Transverse colon (tissue), 4 donors: ENCODE results near the gene ZFPM1.

Source experiments
- EP300 ChIP-seq: sonication (generic); formaldehyde crosslinking; IDR thresholded peaks from one replicate; pipeline ENCODE4 v1.6.1; 2017; ENCODE audit warnings: antibody characterized with exemption, low read depth
- POLR2A ChIP-seq: fragments of 450-650 bp; IDR thresholded peaks from one replicate; pipeline ENCODE4 v1.6.1; 2016; ENCODE audit warnings: antibody characterized with exemption, mild to moderate bottlenecking, moderate library complexity
- POLR2AphosphoS5 ChIP-seq, 3 donors: sonication (generic); formaldehyde crosslinking; IDR thresholded peaks; one replicate each; pipeline ENCODE4 v1.6.1; 2016; ENCODE audit warnings: antibody characterized with exemption in 3 of 3
- TF ChIP-seq, protein P1 (sequence below), 5 experiments: fragments of 200-600 bp in 3 of 5; fragments of 450-650 bp in 2 of 5; sonication (generic) in 3 of 5; IDR thresholded peaks; 1 replicate in 2 of 5; 2 replicates in 3 of 5; pipeline ENCODE4 v1.5.1; 2016 to 2017; ENCODE audit warnings: antibody characterized with exemption in 5 of 5, inconsistent platforms in 3 of 5, mild to moderate bottlenecking in 2 of 5, moderate library complexity in 1 of 5

DNA sequence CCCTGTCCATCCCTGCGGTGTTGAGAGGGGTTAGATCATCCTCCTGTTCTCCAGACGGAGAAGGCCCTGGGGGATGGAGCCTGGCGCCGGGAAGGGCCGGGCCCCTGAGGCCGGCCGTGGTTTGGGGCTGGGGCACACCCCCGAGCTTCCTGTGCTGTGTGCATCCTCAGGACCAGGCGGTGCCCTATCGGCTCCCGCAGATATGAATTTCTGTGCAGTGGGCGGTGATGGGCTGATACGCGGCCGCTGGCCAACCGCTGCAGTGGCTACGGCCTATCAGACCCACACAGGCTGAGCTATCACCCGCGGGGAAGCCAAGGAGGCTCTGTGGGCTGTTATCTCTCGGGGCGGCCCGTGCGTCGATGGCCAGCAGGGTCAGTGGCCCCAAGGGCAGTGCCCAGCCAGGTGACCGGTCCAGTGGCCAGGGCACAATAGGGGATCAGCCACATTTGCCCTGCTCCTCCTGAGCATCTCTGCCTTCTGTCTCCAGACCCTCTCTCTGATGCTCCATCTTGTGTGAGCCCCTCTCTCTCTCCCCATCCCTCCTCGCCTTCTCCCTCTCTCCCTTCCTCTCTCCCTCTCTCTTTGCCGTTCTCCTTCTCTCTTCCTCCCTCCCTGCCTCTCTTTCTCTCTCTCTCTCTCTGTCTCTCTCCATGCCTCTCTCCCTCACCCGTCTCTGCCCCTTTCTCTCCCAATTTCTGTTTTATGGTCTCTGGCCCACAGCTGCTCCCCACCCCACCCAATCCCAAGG, 38.7 kb downstream of the ZFPM1 start:
- TF ChIP-seq, protein P1, sequence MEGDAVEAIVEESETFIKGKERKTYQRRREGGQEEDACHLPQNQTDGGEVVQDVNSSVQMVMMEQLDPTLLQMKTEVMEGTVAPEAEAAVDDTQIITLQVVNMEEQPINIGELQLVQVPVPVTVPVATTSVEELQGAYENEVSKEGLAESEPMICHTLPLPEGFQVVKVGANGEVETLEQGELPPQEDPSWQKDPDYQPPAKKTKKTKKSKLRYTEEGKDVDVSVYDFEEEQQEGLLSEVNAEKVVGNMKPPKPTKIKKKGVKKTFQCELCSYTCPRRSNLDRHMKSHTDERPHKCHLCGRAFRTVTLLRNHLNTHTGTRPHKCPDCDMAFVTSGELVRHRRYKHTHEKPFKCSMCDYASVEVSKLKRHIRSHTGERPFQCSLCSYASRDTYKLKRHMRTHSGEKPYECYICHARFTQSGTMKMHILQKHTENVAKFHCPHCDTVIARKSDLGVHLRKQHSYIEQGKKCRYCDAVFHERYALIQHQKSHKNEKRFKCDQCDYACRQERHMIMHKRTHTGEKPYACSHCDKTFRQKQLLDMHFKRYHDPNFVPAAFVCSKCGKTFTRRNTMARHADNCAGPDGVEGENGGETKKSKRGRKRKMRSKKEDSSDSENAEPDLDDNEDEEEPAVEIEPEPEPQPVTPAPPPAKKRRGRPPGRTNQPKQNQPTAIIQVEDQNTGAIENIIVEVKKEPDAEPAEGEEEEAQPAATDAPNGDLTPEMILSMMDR (IDR thresholded peaks at IDR 0.05) = no peak
- TF ChIP-seq POLR2A (no peak), POLR2AphosphoS5 (IDR thresholded peaks at IDR 0.05) (no peak), EP300 (no peak)
